GM12864 (cell line): ENCODE measurements around the gene AKAIN1.

Experiments
- DNase-seq: peaks from one replicate; pipeline ENCODE4 v3.0.0-alpha.2; 2011; ENCODE audit warnings: low read depth
- H3K4me3 ChIP-seq: 2 replicates; pipeline ENCODE4 v1.5.1; 2011; ENCODE audit warnings: mild to moderate bottlenecking, low read depth, low read length, control low read depth
- CTCF ChIP-seq: IDR thresholded peaks from 2 replicates; pipeline ENCODE4 v1.5.1; 2011; ENCODE audit warnings: low read depth, mild to moderate bottlenecking, moderate library complexity, low read length, control low read depth, inconsistent platforms; ENCODE audit errors: missing control alignments

AKAIN1 gene

DNA sequence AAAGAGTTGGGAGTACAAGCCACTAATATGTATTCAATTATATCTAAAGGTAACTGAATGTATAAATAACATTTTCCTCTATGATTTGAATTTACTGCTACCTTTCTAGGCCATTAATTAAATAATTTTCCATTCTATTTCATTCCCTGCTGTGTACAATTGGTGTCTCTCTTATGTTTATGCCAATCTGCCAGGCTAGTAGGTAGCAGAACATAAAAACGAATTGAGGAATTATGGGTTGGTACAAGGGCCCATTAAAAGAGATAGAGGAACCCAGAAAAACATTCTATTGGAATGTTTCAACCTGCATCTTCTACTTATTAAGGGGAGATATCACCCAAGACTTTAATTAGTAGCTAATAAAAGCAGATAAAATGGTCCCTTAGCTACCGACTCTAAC is 32.2 kb downstream of the AKAIN1 start:
- DNase-seq: no peak
- TF ChIP-seq CTCF: no peak
- no peak overlapping the region for H3K4me3 ChIP-seq

- H3K4me3 ChIP-seq: no peak overlapping the region
- no peak for TF ChIP-seq CTCF
- DNase-seq: no peak
These were observed 34.9 kb downstream of the AKAIN1 start for GRCh38 chr18:5162111-5162510.

- H3K4me3 ChIP-seq: no peak overlapping the region
- no peak for TF ChIP-seq CTCF
- no peak for DNase-seq
These were observed 38.0 kb downstream of the AKAIN1 start for GRCh38 chr18:5159080-5159479.

GRCh38 chr18:5158587-5158986 is 38.5 kb downstream of the AKAIN1 start:
- no peak for DNase-seq
- no peak overlapping the region for H3K4me3 ChIP-seq
- no peak for TF ChIP-seq CTCF

GRCh38 chr18:5158172-5158571 is 38.9 kb downstream of the AKAIN1 start:
- DNase-seq: no peak
- no peak for TF ChIP-seq CTCF

DNA sequence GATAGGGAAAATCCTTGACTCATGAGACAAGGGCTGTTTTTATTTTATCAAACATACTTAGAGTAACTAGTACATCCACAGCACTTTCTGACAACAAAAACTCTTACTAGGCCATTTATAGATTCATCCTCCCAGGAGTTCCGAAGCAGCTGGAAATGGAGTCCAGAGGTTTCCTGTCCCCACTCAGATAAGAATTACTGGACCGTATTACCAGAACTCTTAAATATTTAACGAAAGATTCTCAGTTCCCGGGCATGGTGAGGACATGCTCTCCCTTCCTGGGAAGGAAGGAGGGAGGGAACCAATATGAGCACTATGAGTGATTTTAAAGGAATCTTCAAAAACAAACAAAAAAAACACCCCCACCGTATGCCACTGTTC is 41.2 kb downstream of the AKAIN1 start:
- H3K4me3 ChIP-seq: no peak overlapping the region
- no peak for TF ChIP-seq CTCF
- no peak for DNase-seq

More at GRCh38 chr18:5158172-5158571, 38.9 kb downstream of the AKAIN1 start:
- H3K4me3 ChIP-seq: no peak overlapping the region

DNA sequence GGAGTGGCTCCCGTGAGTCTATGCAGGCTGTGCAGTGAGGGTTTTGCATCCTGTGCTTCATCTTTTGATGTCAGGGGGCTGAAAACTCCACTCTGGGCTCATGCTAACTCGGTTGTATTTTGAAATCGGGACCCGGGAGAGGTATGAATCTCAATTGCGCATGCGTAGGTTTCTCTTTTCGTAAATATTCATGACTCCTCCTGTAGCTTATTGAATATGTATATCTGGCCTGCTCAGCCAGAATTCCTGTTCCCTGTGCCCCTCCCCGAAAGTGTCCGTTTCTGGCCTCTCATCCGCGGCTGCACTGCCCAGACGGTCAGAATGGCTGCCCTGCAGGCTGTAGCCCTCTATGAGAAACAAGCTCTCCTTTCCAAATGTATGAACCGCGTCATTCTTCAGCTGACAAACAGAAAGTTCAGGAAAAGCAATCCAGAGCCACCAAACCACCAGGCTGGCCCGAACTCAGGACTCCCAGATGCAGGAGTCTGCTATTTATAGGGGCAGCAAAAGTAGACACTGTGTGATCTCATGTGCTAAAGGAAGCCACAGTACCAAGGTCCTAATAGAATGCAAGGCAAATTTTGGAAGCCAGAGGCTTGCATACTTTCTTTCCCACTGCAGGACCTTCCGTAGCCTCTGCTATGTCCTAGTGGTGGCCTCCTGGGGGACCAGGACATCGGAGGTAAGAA is 41.7 kb downstream of the AKAIN1 start:
- TF ChIP-seq CTCF: no peak
- no peak overlapping the region for H3K4me3 ChIP-seq
- DNase-seq: no peak
